ENCODE data around the gene AAK1. TPM values are rescaled to one million over a fixed set of nuclear protein-coding genes. Genes with fewer than 3 reads are reported as not detected.
A peak's percentile ranks its signal among the peaks of the same experiment; 100 is the strongest.

The AAK1 gene
- total RNA-seq, 3 donors from 2014 or later (not counting 1 experiment from before 2014, with no cell fraction given), result 174 to 249 (median 204) TPM

GRCh38 chr2:69669666-69670065, 26.1 kb upstream of the AAK1 start:
- no peak for TF ChIP-seq CTCF (IDR thresholded peaks at IDR 0.05)
- no peaks in the 10 kb centered on the region for H3K27me3 ChIP-seq (ENCODE audit: control insufficient read depth, insufficient read depth, low read length)
- Mint-ChIP-seq H3K27ac (no peak overlapping the region), H3K27me3 (ENCODE audit: low read depth in 2 of 2) (no peaks in the 10 kb centered on the region), H3K4me3 (no peak overlapping the region), H3K9me3 (no peaks in the 10 kb centered on the region), H3K36me3 (no peaks in the 10 kb centered on the region), H3K4me1 (peaks cover 9 to 14% of the 10 kb centered on the region in 2 donors)
- ATAC-seq (no peak), DNase-seq (no peak)
- no peaks in the 10 kb centered on the region for H3K36me3 ChIP-seq (ENCODE audit: control insufficient read depth, insufficient read depth, low read length)
- no peak overlapping the region for H3K27ac ChIP-seq (ENCODE audit: low read length)
- H3K4me3 ChIP-seq (ENCODE audit: low read length), result no peak overlapping the region
- 100% methylated on average over 1 of the region's 2 CpGs for WGBS (ENCODE audit: insufficient coverage)
- no peaks in the 10 kb centered on the region for H3K4me1 ChIP-seq (ENCODE audit: control insufficient read depth, insufficient read depth, low read length)
- intact Hi-C loops (cut with micrococcal nuclease), result no loop called here
- H3K9me3 ChIP-seq (ENCODE audit: control insufficient read depth, insufficient read depth, low read length), result no peaks in the 10 kb centered on the region

DNA sequence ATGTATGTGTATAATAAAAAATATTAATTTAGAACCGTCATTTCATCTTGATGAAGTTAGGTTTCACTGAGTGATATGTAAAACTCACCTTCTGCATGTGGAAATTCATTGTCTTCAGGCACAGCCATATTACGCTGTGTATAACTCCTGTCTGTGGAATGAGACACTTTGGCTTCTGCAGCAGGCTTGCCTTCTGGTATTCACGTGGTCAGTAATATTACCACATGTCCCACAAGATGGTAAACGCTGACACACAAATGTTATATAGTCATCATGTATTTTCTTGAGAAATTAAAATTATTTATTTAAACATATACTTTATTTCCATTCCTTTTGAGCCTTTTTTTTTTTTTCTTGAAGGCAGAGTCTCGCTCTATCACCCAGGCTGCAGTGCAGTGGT, 25.1 kb upstream of the AAK1 start:
- Mint-ChIP-seq H3K4me1 (peaks cover 9 to 14% of the 10 kb centered on the region in 2 donors), H3K36me3 (no peaks in the 10 kb centered on the region), H3K27ac (no peak overlapping the region), H3K9me3 (peaks cover 0 to 3% of the 10 kb centered on the region in 2 donors), H3K27me3 (ENCODE audit: low read depth in 2 of 2) (no peaks in the 10 kb centered on the region), H3K4me3 (no peak overlapping the region)
- 79% methylated on average over 3 of the region's 5 CpGs for WGBS (ENCODE audit: insufficient coverage)
- Histone ChIP-seq H3K27ac (ENCODE audit: low read length) (no peak overlapping the region), H3K4me3 (ENCODE audit: low read length) (no peak overlapping the region), H3K27me3 (ENCODE audit: control insufficient read depth, insufficient read depth, low read length) (no peaks in the 10 kb centered on the region), H3K36me3 (ENCODE audit: control insufficient read depth, insufficient read depth, low read length) (no peaks in the 10 kb centered on the region), H3K4me1 (ENCODE audit: control insufficient read depth, insufficient read depth, low read length) (no peaks in the 10 kb centered on the region), H3K9me3 (ENCODE audit: control insufficient read depth, insufficient read depth, low read length) (no peaks in the 10 kb centered on the region)
- DNase-seq (no peak), ATAC-seq (peak in 1 of 3 donors; percentile 35)
- intact Hi-C loops (cut with micrococcal nuclease), result no loop called here
- no peak for TF ChIP-seq CTCF (IDR thresholded peaks at IDR 0.05)

DNA sequence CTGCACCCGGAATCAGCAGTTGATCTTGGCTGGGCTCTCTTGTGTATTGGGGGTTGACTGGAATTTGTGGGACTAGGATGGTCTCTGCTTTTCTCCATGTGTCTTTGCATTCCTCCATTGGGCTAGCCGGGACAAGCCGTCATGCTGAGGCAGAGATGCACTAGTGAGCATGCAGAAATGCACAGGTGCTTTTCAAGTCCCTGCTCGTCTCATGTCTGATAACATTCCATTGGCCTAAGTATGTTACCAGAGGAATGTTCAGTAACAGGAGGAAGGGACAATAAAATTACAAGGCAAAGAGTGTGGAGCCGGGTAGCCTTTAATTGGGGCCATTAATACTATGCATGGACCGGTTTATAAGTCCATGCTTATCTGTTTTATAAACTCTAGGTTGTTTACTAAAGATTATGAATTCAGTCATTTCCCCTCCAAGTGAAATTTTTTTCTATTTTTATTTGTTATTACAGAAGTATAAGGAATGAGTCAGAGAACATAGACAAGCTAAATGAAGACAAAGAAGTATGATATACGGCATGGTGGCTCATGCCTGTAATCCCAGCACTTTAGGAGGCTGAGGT, 24.4 kb upstream of the AAK1 start:
- intact Hi-C loops (cut with micrococcal nuclease), result no loop called here
- no peak for TF ChIP-seq CTCF (IDR thresholded peaks at IDR 0.05)
- Histone ChIP-seq H3K27me3 (ENCODE audit: control insufficient read depth, insufficient read depth, low read length) (no peaks in the 10 kb centered on the region), H3K4me1 (ENCODE audit: control insufficient read depth, insufficient read depth, low read length) (no peaks in the 10 kb centered on the region), H3K4me3 (ENCODE audit: low read length) (no peak overlapping the region), H3K27ac (ENCODE audit: low read length) (no peak overlapping the region), H3K9me3 (ENCODE audit: control insufficient read depth, insufficient read depth, low read length) (no peaks in the 10 kb centered on the region), H3K36me3 (ENCODE audit: control insufficient read depth, insufficient read depth, low read length) (no peaks in the 10 kb centered on the region)
- Mint-ChIP-seq H3K9me3 (peaks cover 0 to 4% of the 10 kb centered on the region in 2 donors), H3K27me3 (ENCODE audit: low read depth in 2 of 2) (no peaks in the 10 kb centered on the region), H3K4me1 (peaks cover 9 to 14% of the 10 kb centered on the region in 2 donors), H3K36me3 (no peaks in the 10 kb centered on the region), H3K4me3 (no peak overlapping the region), H3K27ac (peak overlapping the region in 1 of 2 donors; percentile 11)
- DNase-seq (no peak), ATAC-seq (no peak)
- WGBS (ENCODE audit: insufficient coverage), result 99% methylated on average over 6 of the region's 7 CpGs

DNA sequence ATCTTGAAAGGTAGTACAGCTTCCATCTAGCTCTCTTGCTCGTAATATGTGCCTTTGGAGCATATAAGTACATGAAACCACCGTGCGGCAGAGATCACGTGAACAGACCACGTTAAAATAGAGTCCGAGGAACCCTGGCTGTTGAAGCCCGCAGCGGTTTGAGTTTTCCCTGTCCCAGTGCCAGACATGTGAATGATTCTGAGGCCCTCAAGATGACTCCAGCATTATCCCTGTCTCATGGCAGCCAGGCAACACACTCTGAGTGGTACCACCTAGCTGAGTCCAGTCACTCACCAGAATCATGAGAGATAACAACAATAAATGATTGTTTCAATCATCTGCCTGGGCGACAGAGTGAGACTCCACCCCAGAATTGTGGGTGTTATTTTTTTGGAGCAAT, 21.6 kb upstream of the AAK1 start:
- DNase-seq (no peak), ATAC-seq (no peak)
- Mint-ChIP-seq H3K27ac (no peak overlapping the region), H3K9me3 (peaks cover 0 to 4% of the 10 kb centered on the region in 2 donors), H3K4me1 (peaks cover 9 to 14% of the 10 kb centered on the region in 2 donors), H3K27me3 (ENCODE audit: low read depth in 2 of 2) (no peaks in the 10 kb centered on the region), H3K4me3 (no peak overlapping the region), H3K36me3 (no peaks in the 10 kb centered on the region)
- no peak for TF ChIP-seq CTCF (IDR thresholded peaks at IDR 0.05)
- Histone ChIP-seq H3K4me1 (ENCODE audit: control insufficient read depth, insufficient read depth, low read length) (no peaks in the 10 kb centered on the region), H3K27me3 (ENCODE audit: control insufficient read depth, insufficient read depth, low read length) (no peaks in the 10 kb centered on the region), H3K9me3 (ENCODE audit: control insufficient read depth, insufficient read depth, low read length) (no peaks in the 10 kb centered on the region), H3K4me3 (ENCODE audit: low read length) (no peak overlapping the region), H3K36me3 (ENCODE audit: control insufficient read depth, insufficient read depth, low read length) (no peaks in the 10 kb centered on the region), H3K27ac (ENCODE audit: low read length) (no peak overlapping the region)
- 96% methylated on average over 8 of the region's 9 CpGs for WGBS (ENCODE audit: insufficient coverage)
- intact Hi-C loops (cut with micrococcal nuclease), result no loop called here

All from natural killer cell (primary cell).